ENCODE data around the gene TP53TG3C.
"Not testable (repeated sequence)": the region's sequence is repeated elsewhere in the genome, so short reads cannot be mapped to it uniquely, and the experiment has no call there.

GRCh38 chr16:33193926-33194325 is at the start of gene TP53TG3C:
- TF ChIP-seq CTCF, EP300 (IDR thresholded peaks at IDR 0.05): not testable (repeated sequence)

Measured in suprapubic skin (tissue), 3 donors.